Stimulated activated naive CD8-positive, alpha-beta T cell treated with anti-CD3 and anti-CD28 coated beads, Interleukin-15, Interleukin-2, amounts not matched to agents 100 ng/mL and 50 ng/mL, for 24 hours (primary cell): ENCODE data around the gene DEFB119.
"Not testable (repeated sequence)": the region's sequence is repeated elsewhere in the genome, so short reads cannot be mapped to it uniquely, and the experiment has no call there.

Experiments
- H3K27ac Mint-ChIP-seq: one replicate; pipeline ENCODE4 v1.8.0; 2021; ENCODE audit warnings: mild to moderate bottlenecking, mixed read lengths
- H3K27me3 Mint-ChIP-seq: one replicate; pipeline ENCODE4 v1.8.0; 2021; ENCODE audit warnings: mixed read lengths
- H3K36me3 Mint-ChIP-seq: one replicate; pipeline ENCODE4 v1.8.0; 2021; ENCODE audit warnings: low read depth, mixed read lengths
- H3K4me1 Mint-ChIP-seq: one replicate; pipeline ENCODE4 v1.8.0; 2021; ENCODE audit warnings: low read depth, mixed read lengths
- H3K4me3 Mint-ChIP-seq: one replicate; pipeline ENCODE4 v1.8.0; 2021; ENCODE audit warnings: mild to moderate bottlenecking, mixed read lengths
- H3K9me3 Mint-ChIP-seq: one replicate; pipeline ENCODE4 v1.8.0; 2021; ENCODE audit warnings: mixed read lengths

Gene DEFB119

DNA sequence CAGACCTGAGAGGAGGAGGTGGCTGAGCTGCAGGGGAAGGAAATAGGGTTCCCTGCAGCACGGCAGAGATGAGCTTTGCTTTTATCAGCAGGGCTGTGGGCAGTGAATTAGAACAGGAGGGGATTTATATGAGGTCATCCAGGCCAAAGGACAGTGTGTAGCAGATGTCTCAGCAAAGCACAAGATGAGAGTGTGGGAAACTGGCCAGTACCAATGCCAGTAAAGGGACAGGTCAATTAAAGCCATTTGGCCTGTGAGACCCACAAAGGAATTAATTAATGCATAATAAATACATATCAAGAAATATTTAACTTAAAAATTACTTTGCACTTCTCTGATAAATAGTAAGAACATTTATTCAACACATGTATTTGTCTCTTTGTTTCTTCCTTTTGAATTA is at the start of gene DEFB119:
TSS of gene DEFB119 (minus strand) at position 101 of the 400 bp plus-strand sequence. CDS start 107 bp downstream, outside the sequence.
- no peaks in the 10 kb centered on the region for H3K36me3 Mint-ChIP-seq
- H3K4me1 Mint-ChIP-seq: no peaks in the 10 kb centered on the region
- peaks cover 11% of the 10 kb centered on the region for H3K27me3 Mint-ChIP-seq
- no peaks in the 10 kb centered on the region for H3K9me3 Mint-ChIP-seq
- no peak within 1 kb of the TSS for H3K27ac Mint-ChIP-seq
- no peak within 1 kb of the TSS for H3K4me3 Mint-ChIP-seq

GRCh38 chr20:31430568-31431115 is 40.3 kb upstream of the DEFB119 start:
- Mint-ChIP-seq H3K4me1 (no peaks in the 10 kb centered on the region), H3K27me3 (peaks cover 21% of the 10 kb centered on the region), H3K36me3 (no peaks in the 10 kb centered on the region), H3K27ac (no peak overlapping the region), H3K4me3 (no peak overlapping the region), H3K9me3 (no peaks in the 10 kb centered on the region)

- H3K4me1 Mint-ChIP-seq, H3K4me3 Mint-ChIP-seq, H3K27ac Mint-ChIP-seq, H3K36me3 Mint-ChIP-seq, H3K9me3 Mint-ChIP-seq: not testable (repeated sequence)
- H3K27me3 Mint-ChIP-seq: peaks cover 12% of the 10 kb centered on the region
Measured at GRCh38 chr20:31427576-31427975, 37.2 kb upstream of the DEFB119 start.

GRCh38 chr20:31426891-31427551 is 36.6 kb upstream of the DEFB119 start:
- H3K27me3 Mint-ChIP-seq, H3K27ac Mint-ChIP-seq, H3K36me3 Mint-ChIP-seq, H3K9me3 Mint-ChIP-seq, H3K4me1 Mint-ChIP-seq, H3K4me3 Mint-ChIP-seq: not testable (repeated sequence)

- H3K27me3 Mint-ChIP-seq: peaks cover 6% of the 10 kb centered on the region
- H3K36me3 Mint-ChIP-seq: no peaks in the 10 kb centered on the region
- no peak overlapping the region for H3K27ac Mint-ChIP-seq
- H3K4me1 Mint-ChIP-seq: no peaks in the 10 kb centered on the region
- no peak overlapping the region for H3K4me3 Mint-ChIP-seq
- H3K9me3 Mint-ChIP-seq: no peaks in the 10 kb centered on the region
Measured at GRCh38 chr20:31425797-31426196, 35.4 kb upstream of the DEFB119 start.

- Mint-ChIP-seq H3K27ac (no peak overlapping the region), H3K4me3 (no peak overlapping the region), H3K9me3 (no peaks in the 10 kb centered on the region), H3K36me3 (no peaks in the 10 kb centered on the region), H3K27me3 (no peaks in the 10 kb centered on the region), H3K4me1 (no peaks in the 10 kb centered on the region)
Measured at GRCh38 chr20:31418307-31418706, 27.9 kb upstream of the DEFB119 start.

GRCh38 chr20:31415653-31416052 is 25.3 kb upstream of the DEFB119 start:
- H3K4me3 Mint-ChIP-seq: no peak overlapping the region
- no peaks in the 10 kb centered on the region for H3K36me3 Mint-ChIP-seq
- no peaks in the 10 kb centered on the region for H3K9me3 Mint-ChIP-seq

DNA sequence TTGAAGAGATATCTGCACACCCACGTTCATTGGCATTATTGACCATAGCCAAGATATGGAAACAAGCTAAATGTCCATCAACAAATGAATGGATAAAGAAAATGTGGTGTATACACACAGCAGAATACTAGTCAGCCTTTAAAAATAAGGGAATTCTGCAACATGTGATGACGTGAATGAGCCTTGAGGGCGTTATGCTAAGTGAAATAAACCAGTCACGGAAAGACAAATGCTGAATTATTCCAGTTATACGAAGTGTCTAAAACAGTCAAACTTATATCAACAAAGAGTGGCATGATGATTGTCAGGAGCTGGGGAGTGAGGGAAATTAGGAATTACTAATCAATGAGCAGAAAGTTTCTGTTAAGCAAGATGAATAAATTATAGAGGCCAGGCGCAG is 24.0 kb upstream of the DEFB119 start:
- Mint-ChIP-seq H3K9me3 (no peaks in the 10 kb centered on the region), H3K4me1 (no peaks in the 10 kb centered on the region), H3K27ac (no peak overlapping the region), H3K27me3 (peaks cover 11% of the 10 kb centered on the region), H3K36me3 (no peaks in the 10 kb centered on the region), H3K4me3 (no peak overlapping the region)

More at GRCh38 chr20:31415653-31416052, 25.3 kb upstream of the DEFB119 start:
- no peaks in the 10 kb centered on the region for H3K4me1 Mint-ChIP-seq
- no peak overlapping the region for H3K27ac Mint-ChIP-seq
- H3K27me3 Mint-ChIP-seq: peaks cover 8% of the 10 kb centered on the region

- H3K4me1 Mint-ChIP-seq: no peaks in the 10 kb centered on the region
- no peaks in the 10 kb centered on the region for H3K36me3 Mint-ChIP-seq
- H3K27me3 Mint-ChIP-seq: peaks cover 15% of the 10 kb centered on the region
- H3K4me3 Mint-ChIP-seq: no peak overlapping the region
- H3K27ac Mint-ChIP-seq: no peak overlapping the region
- H3K9me3 Mint-ChIP-seq: no peaks in the 10 kb centered on the region
Measured at GRCh38 chr20:31410011-31410410, 19.6 kb upstream of the DEFB119 start.

DNA sequence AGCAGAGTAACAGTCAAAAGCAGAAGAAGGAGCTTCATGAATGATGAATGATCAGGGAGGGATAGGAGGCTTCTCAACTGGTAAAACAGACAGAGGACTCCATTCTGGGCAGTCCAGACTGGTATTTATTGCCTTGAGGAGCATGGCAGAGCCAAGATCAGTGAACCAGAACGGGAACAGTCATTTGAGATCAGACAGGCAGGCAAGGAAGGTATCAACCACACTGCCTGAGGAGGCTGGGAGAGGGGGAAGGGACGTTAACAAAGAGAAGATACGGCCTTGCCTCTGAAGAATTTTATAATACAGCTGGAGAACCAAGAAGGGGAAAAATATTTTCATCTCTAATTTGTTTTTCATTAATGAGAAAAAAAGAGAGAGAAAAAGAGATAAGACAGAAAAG is 15.7 kb upstream of the DEFB119 start, which contains the start of gene DEFB121:
TSS of gene DEFB121 (minus strand) at position 101 of the 400 bp plus-strand sequence. CDS start at position 38, 63 bp downstream.
- Mint-ChIP-seq H3K36me3 (no peaks in the 10 kb centered on the region), H3K4me1 (no peaks in the 10 kb centered on the region), H3K27ac (no peak within 1 kb of the TSS), H3K9me3 (no peaks in the 10 kb centered on the region), H3K27me3 (peaks cover 12% of the 10 kb centered on the region), H3K4me3 (no peak within 1 kb of the TSS)

GRCh38 chr20:31403886-31404285 is 13.5 kb upstream of the DEFB119 start:
- no peak overlapping the region for H3K4me3 Mint-ChIP-seq
- no peaks in the 10 kb centered on the region for H3K4me1 Mint-ChIP-seq
- H3K27me3 Mint-ChIP-seq: peaks cover 5% of the 10 kb centered on the region
- H3K36me3 Mint-ChIP-seq: no peaks in the 10 kb centered on the region
- no peak overlapping the region for H3K27ac Mint-ChIP-seq
- no peaks in the 10 kb centered on the region for H3K9me3 Mint-ChIP-seq

DNA sequence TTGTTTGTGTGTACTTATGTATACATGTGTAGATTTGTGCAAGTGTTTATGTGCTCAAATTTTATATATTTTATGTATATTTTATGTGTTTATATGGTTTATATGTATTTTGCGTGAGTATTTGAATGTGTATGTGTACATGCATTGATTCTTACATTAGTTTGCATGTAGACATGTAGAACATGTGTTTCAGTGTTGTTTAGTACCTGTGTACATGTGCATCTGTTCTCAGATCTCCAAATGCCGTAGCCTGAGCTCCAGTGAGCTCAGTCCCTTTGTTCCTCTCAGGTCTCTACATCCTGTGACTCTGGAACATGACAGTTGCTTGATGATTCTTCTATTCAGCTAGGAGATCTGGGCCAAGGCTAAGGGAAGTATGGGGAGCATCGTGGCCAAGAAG is 4.5 kb upstream of the DEFB119 start:
- Mint-ChIP-seq H3K27me3 (peaks cover 9% of the 10 kb centered on the region), H3K27ac (no peak overlapping the region), H3K4me1 (no peaks in the 10 kb centered on the region), H3K36me3 (no peaks in the 10 kb centered on the region), H3K4me3 (no peak overlapping the region), H3K9me3 (no peaks in the 10 kb centered on the region)

DNA sequence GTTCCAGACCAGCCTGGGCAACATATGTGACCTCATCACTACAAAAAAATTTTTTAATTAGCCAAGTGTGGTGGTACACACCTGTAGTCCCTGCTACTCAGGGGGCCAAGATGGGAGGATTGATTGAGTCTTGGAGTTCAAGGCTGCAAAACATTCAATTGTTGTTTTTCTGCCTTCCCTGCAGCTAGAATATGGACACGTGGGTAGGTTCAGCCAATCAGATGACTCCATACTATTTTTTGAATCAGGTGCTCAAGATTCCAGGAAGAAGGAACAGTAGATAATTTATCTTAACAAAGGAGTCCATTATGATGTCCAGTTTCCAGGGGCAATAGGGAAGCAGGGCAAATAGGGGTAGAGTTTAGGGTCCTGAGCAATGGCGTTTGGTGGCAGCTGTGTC is 2.4 kb upstream of the DEFB119 start:
- Mint-ChIP-seq H3K4me3 (no peak overlapping the region), H3K27me3 (peaks cover 18% of the 10 kb centered on the region), H3K4me1 (no peaks in the 10 kb centered on the region)

DNA sequence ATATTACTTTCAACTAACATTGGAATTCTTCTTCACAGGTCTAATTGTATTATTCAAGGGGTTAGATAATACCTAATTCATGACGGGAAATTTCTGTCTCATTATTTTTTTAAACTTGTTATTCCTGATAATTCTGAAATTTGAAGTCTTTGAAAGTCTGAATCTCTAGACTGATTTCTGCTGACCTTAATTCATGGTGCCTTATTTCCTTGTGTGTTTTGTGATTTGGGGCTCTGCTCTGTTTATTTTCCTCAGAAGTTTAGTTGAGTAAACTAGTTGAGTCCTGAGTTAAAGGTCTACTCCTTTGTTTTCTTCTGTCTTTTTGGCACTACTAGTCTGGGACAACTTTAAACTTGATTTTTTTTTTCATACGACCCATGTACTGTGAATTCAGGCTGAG is 16.0 kb downstream of the DEFB119 start:
- Mint-ChIP-seq H3K36me3 (no peaks in the 10 kb centered on the region), H3K9me3 (peaks cover 3% of the 10 kb centered on the region), H3K27ac (no peak overlapping the region), H3K4me3 (no peak overlapping the region), H3K4me1 (no peaks in the 10 kb centered on the region), H3K27me3 (no peaks in the 10 kb centered on the region)

More for the DNA sequence above, 2.4 kb upstream of the DEFB119 start:
- Mint-ChIP-seq H3K36me3 (no peaks in the 10 kb centered on the region), H3K9me3 (no peaks in the 10 kb centered on the region), H3K27ac (no peak overlapping the region)

DNA sequence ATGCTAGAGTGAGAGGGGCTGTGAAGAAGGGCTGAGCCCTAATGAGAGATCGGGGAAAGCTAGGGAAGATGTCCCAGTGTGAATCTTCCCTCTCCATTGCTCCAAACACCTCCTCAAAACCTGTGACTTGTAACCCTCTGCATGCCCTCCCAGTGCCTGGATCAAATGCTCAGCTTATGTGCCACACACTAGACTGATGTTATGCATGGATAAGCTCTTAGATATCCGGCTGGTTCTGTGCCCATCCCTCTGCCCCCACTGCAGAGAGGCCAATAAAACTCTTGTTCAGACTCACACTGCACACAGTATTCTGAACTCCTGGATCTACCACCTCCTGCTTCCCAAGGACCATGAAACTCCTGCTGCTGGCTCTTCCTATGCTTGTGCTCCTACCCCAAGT is 22.1 kb downstream of the DEFB119 start, which contains the start of gene DEFB118:
TSS of gene DEFB118 (plus strand) at position 301 of the 400 bp plus-strand sequence. CDS start at position 351, 50 bp downstream.
- H3K36me3 Mint-ChIP-seq: no peaks in the 10 kb centered on the region
- no peaks in the 10 kb centered on the region for H3K4me1 Mint-ChIP-seq
- H3K9me3 Mint-ChIP-seq: no peaks in the 10 kb centered on the region
- H3K27ac Mint-ChIP-seq: no peak within 1 kb of the TSS
- no peak within 1 kb of the TSS for H3K4me3 Mint-ChIP-seq
- no peaks in the 10 kb centered on the region for H3K27me3 Mint-ChIP-seq

GRCh38 chr20:31364272-31364671 is 26.1 kb downstream of the DEFB119 start:
- not testable (repeated sequence) for H3K9me3 Mint-ChIP-seq, H3K4me3 Mint-ChIP-seq, H3K27me3 Mint-ChIP-seq, H3K27ac Mint-ChIP-seq, H3K36me3 Mint-ChIP-seq, H3K4me1 Mint-ChIP-seq
